ENCODE measurements around the gene ARRB2.

The ARRB2 gene

GRCh38 chr17:4768298-4768697 is 57.9 kb downstream of the ARRB2 start:
- no peak for DNase-seq

GRCh38 chr17:4769628-4770027 is 59.2 kb downstream of the ARRB2 start:
- no peak for DNase-seq
